ENCODE results near the gene TRABD.

TRABD gene

GRCh38 chr22:50153056-50153755 is 32.5 kb upstream of the TRABD start:
- no peak for DNase-seq

DNA sequence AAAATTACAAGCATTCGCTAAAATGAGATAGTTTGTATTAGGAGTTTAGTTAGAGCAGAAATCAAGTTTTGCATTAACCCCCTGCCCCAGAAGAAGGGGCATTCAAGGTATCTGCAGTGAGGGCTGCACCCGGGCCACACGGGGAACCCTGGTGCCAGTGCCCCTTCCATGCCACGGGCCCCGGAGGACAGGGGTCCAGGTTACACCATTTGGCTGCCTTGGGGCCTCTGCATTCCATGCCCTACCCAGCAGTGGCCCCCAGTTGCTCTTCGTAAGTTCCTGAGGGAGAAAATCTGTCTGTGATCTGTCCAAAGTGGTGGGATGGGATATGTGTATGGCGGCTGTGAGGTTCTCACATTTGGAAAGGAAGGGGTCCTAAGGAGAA is 32.0 kb upstream of the TRABD start:
- no peak for DNase-seq

GRCh38 chr22:50157709-50158375 is 27.9 kb upstream of the TRABD start:
- no peak for DNase-seq

- no peak for DNase-seq
These were observed 24.8 kb upstream of the TRABD start for GRCh38 chr22:50160947-50161346.

DNA sequence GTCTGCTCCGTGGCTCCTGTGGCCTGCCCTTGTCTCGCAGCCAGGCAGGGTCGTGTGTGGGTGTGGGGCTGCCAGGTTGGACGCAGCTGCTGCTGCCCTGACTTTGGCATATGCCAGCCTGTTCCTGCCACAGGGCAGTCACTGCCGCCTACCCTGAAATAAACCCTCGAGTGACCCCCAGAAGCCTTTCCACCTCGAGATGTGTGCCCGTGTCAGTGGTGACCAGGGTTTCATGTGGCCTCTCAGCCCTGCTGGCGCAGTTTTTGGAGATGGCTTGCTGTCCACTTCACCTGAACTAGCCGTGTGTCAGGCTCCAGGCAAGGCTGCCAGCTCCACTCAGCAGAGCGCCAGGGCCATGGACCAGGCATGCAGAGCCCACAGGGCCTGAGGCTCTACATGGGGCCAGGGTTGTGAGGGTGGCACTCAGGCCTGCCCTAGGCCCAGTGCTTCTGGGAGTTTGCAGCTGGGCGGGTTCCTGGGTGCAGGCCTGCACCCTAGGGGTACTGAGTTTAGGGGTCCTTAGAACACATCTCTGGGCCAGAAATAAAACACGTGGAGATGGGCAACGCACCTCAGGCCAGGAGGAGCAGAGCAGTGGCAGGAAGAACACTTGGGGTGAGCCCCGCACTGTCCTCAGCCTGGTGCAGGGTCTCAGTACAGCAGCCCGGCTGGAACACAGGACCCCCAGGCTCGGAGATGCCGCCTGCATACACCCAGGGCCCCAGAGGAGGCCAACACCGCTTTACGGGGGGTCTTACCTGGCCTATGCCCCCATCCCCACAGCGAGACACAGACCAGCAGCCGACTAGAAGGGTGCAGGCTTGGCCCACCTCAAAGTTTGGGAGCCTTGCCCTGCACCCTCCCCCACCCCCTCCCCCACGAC is 24.0 kb upstream of the TRABD start:
- no peak for DNase-seq

DNA sequence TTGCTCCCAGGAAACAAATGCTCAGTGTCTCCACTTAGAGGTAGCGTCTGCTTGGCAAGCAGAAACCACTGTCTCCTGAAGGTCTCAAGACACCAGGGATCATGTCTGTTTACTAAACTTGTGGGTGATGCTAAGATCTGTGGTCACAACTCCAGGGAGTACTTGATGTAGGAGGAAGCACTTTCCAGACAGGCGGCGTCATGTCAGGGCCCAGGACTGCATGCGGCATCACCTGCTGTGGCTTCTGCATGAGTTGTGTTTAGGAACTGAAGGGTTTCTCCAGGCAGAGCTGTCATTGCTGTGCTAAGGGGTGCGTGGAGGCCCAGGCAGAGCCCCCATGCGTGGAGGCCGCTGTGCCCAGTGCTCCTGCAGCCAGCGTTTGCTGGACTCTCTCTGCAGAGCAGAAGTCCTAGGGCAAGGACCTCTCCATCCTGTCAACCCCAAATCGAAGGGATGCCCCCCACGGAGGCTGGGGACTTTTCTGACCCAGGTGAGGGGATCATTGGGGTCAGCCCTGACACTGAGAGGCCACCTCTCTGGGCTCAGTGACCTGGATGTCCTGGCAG is 23.2 kb upstream of the TRABD start:
- no peak for DNase-seq

GRCh38 chr22:50165436-50166123 is 20.1 kb upstream of the TRABD start:
- no peak for DNase-seq

DNA sequence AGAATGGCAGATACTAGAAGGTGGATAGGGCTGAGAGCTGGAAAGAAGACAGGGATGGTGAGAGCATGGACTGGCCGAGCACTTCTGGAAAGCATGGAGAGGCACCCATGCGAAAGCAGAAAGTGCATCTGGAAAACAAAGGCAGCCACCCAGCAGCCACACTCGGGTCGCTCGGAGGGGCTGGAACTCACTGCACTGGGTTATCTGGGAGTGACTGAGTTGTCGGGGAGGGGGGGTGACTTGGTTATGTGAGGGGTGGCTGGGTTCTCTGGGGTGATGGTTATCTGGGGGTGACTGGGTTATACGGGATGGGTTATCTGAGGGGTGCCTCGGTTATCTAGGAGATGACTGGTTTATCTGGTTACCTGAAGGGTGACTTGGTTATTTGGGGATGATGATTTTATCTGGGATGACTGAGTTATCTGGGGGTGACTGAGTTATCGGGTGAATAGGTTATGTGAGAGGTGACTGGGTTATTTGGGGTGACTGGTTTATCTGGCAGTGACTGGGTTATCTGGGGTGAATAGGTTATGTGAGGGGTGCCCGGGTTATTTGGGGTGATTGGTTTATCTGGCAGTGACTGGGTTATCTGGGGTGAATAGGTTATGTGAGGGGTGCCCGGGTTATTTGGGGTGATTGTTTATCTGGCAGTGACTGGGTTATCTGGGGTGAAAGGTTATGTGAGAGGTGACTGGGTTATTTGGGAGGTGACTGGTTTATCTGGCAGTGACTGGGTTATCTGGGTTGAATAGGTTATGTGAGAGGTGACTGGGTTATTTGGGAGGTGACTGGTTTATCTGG is 17.8 kb upstream of the TRABD start:
- DNase-seq = no peak

GRCh38 chr22:50168490-50169180 is 17.1 kb upstream of the TRABD start:
- peak; percentile 34 for DNase-seq

DNA sequence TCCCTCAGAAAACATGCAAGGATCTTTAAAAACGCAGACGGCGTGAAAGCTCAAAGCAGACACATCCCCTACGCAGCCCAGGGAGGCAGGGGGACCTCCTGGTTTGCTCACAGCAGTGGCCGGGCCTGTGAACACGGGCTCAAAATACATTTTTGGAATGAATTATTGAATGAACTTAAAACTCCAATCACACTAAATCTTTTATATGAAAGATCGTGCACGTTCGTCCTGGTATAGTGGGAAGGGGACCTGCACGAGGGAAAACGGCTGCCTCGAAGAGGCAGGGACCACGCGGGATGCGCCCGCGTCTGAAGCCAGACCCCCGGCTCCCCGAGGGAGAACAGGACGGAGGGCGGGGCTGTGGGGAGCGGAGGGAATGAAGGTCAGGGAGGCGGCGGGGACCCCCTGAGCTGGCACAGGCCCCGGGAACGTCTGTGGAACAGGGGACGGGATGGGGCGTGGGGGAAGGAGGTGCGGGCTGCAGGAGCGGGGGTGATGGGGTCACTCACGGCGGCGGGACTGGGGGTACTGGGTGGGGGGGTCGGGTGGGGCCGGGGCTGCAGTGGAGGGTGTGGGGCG is 16.4 kb upstream of the TRABD start:
- no peak for DNase-seq

- peak; percentile 72 for DNase-seq
These were observed 15.9 kb upstream of the TRABD start for GRCh38 chr22:50169774-50170341.

GRCh38 chr22:50170453-50171318 is 15.0 kb upstream of the TRABD start, which contains the start of gene PANX2:
TSS of gene PANX2 (plus strand) at chr22:50170731. CDS start at chr22:50170731, 0 bp downstream.
- no peak for DNase-seq

GRCh38 chr22:50171319-50171964 is 14.3 kb upstream of the TRABD start:
- no peak for DNase-seq

GRCh38 chr22:50171965-50172421 is 13.7 kb upstream of the TRABD start:
- DNase-seq = no peak

GRCh38 chr22:50173311-50173982 is 12.3 kb upstream of the TRABD start:
- peak; percentile 71 for DNase-seq

DNA sequence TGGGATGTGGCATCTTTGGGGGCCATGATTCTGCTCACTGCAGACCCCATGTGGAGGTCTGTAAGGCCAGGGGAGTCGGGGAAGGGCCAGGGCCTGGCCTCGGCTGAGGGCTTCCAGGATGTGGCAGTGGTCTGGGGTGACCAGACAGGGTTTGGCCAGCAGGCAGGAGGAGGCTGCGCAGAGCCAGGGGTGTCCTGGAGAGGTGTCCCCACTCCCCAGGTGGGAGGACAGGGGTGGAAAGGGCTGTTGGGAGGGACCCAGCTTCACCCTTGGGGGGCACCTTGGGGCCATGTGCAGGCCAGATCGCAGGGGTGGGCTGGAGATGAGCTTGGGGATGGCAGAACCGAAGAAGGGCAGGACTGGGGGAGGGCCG is 11.7 kb upstream of the TRABD start:
- DNase-seq = no peak

- no peak for DNase-seq
These were observed 11.1 kb upstream of the TRABD start for GRCh38 chr22:50174382-50175190.

GRCh38 chr22:50175191-50175461 is 10.6 kb upstream of the TRABD start:
- DNase-seq = no peak

Measured in hematopoietic multipotent progenitor cell treated with erythropoietin and hydrocortisone succinate and interleukin-3 and kit ligand, for 4 days (in vitro differentiated cells).